ENCODE data around the gene CD52.

DNA sequence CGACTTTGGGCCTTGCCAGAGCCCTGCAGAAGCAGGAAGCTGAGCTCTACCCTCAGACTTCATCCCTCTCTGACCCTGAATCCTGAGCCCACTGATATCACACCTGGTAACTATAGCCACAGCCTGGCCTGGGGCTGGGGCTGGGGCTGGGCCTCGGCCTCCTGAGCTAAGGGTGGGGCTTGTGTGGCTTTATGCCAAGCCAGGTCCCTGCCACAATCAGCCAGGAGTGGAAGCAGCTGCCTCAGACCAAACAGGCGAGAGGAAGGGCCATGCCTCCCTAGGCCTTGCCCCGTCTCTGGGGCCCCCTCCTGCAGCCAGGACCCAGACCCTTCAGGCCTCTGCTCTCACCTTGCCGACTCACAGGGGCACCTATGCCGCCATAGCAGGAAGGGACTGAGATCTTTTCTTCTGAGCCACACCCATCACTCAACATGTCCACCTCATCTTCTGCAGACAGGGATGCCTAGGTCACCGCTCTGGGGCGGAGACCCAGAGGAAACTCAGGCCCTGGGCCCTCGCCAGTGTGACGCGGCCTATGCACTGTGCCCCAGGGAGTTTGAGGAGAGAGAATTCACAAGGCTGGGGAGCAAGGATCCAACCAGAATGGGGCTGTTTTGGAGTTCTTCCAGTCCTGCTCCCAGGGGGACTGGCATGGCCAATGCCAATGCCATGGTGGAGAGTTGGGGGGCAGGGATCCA is 17.0 kb upstream of the CD52 start:
- TF ChIP-seq, protein P1, sequence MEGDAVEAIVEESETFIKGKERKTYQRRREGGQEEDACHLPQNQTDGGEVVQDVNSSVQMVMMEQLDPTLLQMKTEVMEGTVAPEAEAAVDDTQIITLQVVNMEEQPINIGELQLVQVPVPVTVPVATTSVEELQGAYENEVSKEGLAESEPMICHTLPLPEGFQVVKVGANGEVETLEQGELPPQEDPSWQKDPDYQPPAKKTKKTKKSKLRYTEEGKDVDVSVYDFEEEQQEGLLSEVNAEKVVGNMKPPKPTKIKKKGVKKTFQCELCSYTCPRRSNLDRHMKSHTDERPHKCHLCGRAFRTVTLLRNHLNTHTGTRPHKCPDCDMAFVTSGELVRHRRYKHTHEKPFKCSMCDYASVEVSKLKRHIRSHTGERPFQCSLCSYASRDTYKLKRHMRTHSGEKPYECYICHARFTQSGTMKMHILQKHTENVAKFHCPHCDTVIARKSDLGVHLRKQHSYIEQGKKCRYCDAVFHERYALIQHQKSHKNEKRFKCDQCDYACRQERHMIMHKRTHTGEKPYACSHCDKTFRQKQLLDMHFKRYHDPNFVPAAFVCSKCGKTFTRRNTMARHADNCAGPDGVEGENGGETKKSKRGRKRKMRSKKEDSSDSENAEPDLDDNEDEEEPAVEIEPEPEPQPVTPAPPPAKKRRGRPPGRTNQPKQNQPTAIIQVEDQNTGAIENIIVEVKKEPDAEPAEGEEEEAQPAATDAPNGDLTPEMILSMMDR (IDR thresholded peaks at IDR 0.05): no peak
- TF ChIP-seq POLR2A (IDR thresholded peaks at IDR 0.05): no peak

All from testis (tissue), 2 donors.